WTC11 (cell line): Measurements from ENCODE around the gene RREB1. TPM values are rescaled to one million over a fixed set of nuclear protein-coding genes. Genes with fewer than 3 reads are reported as not detected.
A peak's percentile ranks its signal among the peaks of the same experiment; 100 is the strongest.
"Not testable (repeated sequence)": the region's sequence is repeated elsewhere in the genome, so short reads cannot be mapped to it uniquely, and the experiment has no call there.

Experiments
- ATAC-seq: fragments of 200-7000 bp; cut with Tn5 transposase; 2 replicates; pipeline ENCODE4 v1.10.0; 2021; ENCODE audit warnings: mild to moderate bottlenecking, moderate library complexity
- CTCF ChIA-PET: fragments of 300-600 bp; sonication (Branson Sonifier 250); formaldehyde crosslinking; loops from one replicate; lab custom pipeline; 2021; ENCODE audit warnings: antibody characterized with exemption; lab: Charles Lee
- POLR2A ChIA-PET: fragments of 350-600 bp; sonication (Branson Sonifier 250); formaldehyde crosslinking; loops from one replicate; lab custom pipeline; 2021; ENCODE audit warnings: antibody characterized with exemption; lab: Charles Lee
- DNase-seq: peaks from one replicate; pipeline ENCODE4 v3.0.0; 2021; ENCODE audit warnings: low spot score
- H3K27ac Mint-ChIP-seq: 2 replicates; pipeline ENCODE4 v1.8.0; 2021; ENCODE audit warnings: mixed read lengths
- H3K27me3 Mint-ChIP-seq: 2 replicates; pipeline ENCODE4 v1.8.0; 2021; ENCODE audit warnings: low read depth, mild to moderate bottlenecking, moderate library complexity, mixed read lengths
- H3K36me3 Mint-ChIP-seq: 2 replicates; pipeline ENCODE4 v1.8.0; 2021; ENCODE audit warnings: mixed read lengths
- H3K4me1 Mint-ChIP-seq: 2 replicates; pipeline ENCODE4 v1.8.0; 2022; ENCODE audit warnings: mixed read lengths
- H3K4me3 Mint-ChIP-seq: 2 replicates; pipeline ENCODE4 v1.8.0; 2021; ENCODE audit warnings: mild to moderate bottlenecking, moderate library complexity, mixed read lengths
- H3K9me3 Mint-ChIP-seq: 2 replicates; pipeline ENCODE4 v1.8.0; 2021; ENCODE audit warnings: mixed read lengths
- EMX1 ChIP-seq: fragments of 250-450 bp; sonication (Bioruptor Pico); IDR thresholded peaks from 2 replicates; pipeline ENCODE4 v1.8.0; 2021; ENCODE audit warnings: mild to moderate bottlenecking
- GTF2I ChIP-seq: fragments of 250-450 bp; sonication (Bioruptor Pico); conservative IDR thresholded peaks from 2 replicates; pipeline ENCODE4 v1.4.0; 2021; ENCODE audit warnings: mild to moderate bottlenecking
- HMGA2 ChIP-seq: fragments of 250-450 bp; sonication (Bioruptor Pico); IDR thresholded peaks from 2 replicates; pipeline ENCODE4 v1.4.0; 2021; ENCODE audit warnings: mild to moderate bottlenecking, moderate library complexity
- RORB ChIP-seq: fragments of 250-450 bp; sonication (Bioruptor Pico); IDR thresholded peaks from 2 replicates; pipeline ENCODE4 v1.9.0; 2021; ENCODE audit warnings: mild to moderate bottlenecking
- TEAD4 ChIP-seq: sonication (generic); formaldehyde crosslinking; IDR thresholded peaks from 2 replicates; pipeline ENCODE4 v1.8.0; 2022; ENCODE audit warnings: mild to moderate bottlenecking, missing genetic modification reagents
- ZNF416 ChIP-seq: fragments of 250-450 bp; sonication (Bioruptor Pico); IDR thresholded peaks from 2 replicates; pipeline ENCODE4 v1.9.0; 2021; ENCODE audit warnings: mild to moderate bottlenecking, inconsistent platforms
- ZSCAN18 ChIP-seq: fragments of 250-450 bp; sonication (Bioruptor Pico); IDR thresholded peaks from 2 replicates; pipeline ENCODE4 v2.1.2; 2022; ENCODE audit warnings: mild to moderate bottlenecking, moderate library complexity
- total RNA-seq: library from RNA; stranded (reverse); gene quantifications from 3 replicates; pipeline ENCODE4 v1.2.3, GENCODE V29; 2021
- TF ChIP-seq, protein P1 (sequence below): fragments of 250-450 bp; sonication (Bioruptor Pico); IDR thresholded peaks from 2 replicates; pipeline ENCODE4 v1.8.0; 2021; ENCODE audit warnings: mild to moderate bottlenecking
- TF ChIP-seq, protein P2 (sequence below): fragments of 250-450 bp; sonication (Bioruptor Pico); IDR thresholded peaks from 2 replicates; pipeline ENCODE4 v1.9.0; 2021; ENCODE audit warnings: moderate library complexity, mild to moderate bottlenecking, inconsistent platforms, borderline replicate concordance

Gene RREB1
- total RNA-seq, 1 experiment from 2014 or later = 38.5 TPM

- no peaks in the 10 kb centered on the region; the same call in 1 of the 2 replicates for H3K27me3 Mint-ChIP-seq
- no peaks in the 10 kb centered on the region for H3K36me3 Mint-ChIP-seq
- H3K27ac Mint-ChIP-seq = no peak overlapping the region
- CTCF ChIA-PET = interaction anchor here (0.6 to 3.1 kb wide), 2 partner anchors 11 to 409 kb away, joined by 3 to 16 read pairs; no protein-coding TSS in a partner anchor
- no peak for ATAC-seq
- TF ChIP-seq, protein P1, sequence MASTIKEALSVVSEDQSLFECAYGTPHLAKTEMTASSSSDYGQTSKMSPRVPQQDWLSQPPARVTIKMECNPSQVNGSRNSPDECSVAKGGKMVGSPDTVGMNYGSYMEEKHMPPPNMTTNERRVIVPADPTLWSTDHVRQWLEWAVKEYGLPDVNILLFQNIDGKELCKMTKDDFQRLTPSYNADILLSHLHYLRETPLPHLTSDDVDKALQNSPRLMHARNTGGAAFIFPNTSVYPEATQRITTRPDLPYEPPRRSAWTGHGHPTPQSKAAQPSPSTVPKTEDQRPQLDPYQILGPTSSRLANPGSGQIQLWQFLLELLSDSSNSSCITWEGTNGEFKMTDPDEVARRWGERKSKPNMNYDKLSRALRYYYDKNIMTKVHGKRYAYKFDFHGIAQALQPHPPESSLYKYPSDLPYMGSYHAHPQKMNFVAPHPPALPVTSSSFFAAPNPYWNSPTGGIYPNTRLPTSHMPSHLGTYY = no peak
- TF ChIP-seq, protein P2, sequence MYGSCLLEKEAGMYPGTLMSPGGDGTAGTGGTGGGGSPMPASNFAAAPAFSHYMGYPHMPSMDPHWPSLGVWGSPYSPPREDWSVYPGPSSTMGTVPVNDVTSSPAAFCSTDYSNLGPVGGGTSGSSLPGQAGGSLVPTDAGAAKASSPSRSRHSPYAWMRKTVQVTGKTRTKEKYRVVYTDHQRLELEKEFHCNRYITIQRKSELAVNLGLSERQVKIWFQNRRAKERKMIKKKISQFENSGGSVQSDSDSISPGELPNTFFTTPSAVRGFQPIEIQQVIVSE (CRISPR knock-in tag) = no peak
- no peak for TF ChIP-seq ZNF416 (CRISPR knock-in tag)
- TF ChIP-seq, all 79 proteins: peak for 0
- POLR2A ChIA-PET = no interaction called here
- Mint-ChIP-seq H3K4me1 (peaks cover 26% of the 10 kb centered on the region), H3K4me3 (no peak overlapping the region), H3K9me3 (no peaks in the 10 kb centered on the region)
- no peak for DNase-seq
Measured at GRCh38 chr6:7264041-7264440, 156.3 kb downstream of the RREB1 start.

DNA sequence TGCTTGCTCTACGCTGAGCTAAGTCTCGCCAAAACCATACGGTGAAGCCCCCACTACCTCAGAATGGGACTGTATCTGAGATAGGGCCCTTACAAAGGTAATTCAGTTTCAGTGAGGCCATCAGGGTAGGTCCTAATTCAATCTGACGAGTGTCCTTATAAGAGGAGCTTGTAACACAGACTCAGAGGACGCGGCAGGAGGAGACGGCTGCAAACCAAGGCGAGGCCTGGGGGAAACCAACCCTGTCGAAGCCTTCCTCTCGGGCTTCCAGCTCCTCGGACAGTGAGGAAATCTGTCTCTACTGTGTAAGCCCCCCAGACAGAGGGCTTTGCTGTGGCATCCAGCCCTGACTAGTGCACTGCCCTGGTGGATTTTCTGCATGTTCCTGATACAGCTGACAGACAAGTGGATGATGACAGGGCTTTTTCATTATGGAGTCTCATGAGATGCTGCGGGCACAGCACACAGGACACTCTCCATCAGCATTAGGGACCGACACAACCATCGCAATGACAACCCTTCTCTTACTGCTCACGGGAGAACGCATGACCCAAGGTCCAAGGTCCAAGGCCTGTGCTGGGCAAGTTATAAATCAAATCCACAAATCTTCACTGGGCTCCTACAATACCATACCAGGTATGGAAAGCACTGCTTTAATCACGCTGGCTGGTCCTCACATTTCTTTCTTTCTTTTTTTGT is 157.1 kb downstream of the RREB1 start:
- Mint-ChIP-seq H3K36me3 (no peaks in the 10 kb centered on the region), H3K27ac (no peak overlapping the region), H3K9me3 (no peaks in the 10 kb centered on the region), H3K4me3 (no peak overlapping the region), H3K27me3 (no peaks in the 10 kb centered on the region; the same call in 1 of the 2 replicates), H3K4me1 (peaks cover 18% of the 10 kb centered on the region)
- no peak for TF ChIP-seq TEAD4 (CRISPR knock-in tag)
- TF ChIP-seq GTF2I (CRISPR knock-in tag) = no peak
- DNase-seq (no peak), ATAC-seq (no peak)
- ChIA-PET POLR2A (no interaction called here), CTCF (interaction anchor here (0.6 to 3.1 kb wide), 2 partner anchors 10 to 408 kb away, joined by 3 to 16 read pairs; no protein-coding TSS in a partner anchor)

DNA sequence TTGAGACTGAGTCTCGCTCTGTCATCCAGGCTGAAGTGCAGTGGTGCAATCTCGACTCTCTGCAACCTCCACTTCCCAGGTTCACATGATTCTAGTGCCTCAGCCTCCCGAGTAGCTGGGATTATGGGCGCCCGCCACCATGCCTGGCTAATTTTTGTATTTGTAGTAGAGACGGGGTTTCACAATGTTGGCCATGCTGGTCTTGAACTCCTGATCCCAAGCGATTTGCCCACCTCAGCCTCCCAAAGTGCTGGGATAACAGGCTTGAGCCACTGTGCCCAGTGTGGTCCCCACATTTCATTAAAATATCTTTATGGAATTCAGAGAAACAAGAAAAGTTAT is 157.6 kb downstream of the RREB1 start:
- H3K4me1 Mint-ChIP-seq = peaks cover 15% of the 10 kb centered on the region
- H3K4me3 Mint-ChIP-seq, ATAC-seq, H3K27ac Mint-ChIP-seq, H3K36me3 Mint-ChIP-seq, POLR2A ChIA-PET, H3K27me3 Mint-ChIP-seq, DNase-seq, H3K9me3 Mint-ChIP-seq: not testable (repeated sequence)
- CTCF ChIA-PET = interaction anchor here (3.1 kb wide), 1 partner anchor 10 kb away, joined by 16 read pairs; no protein-coding TSS in a partner anchor

GRCh38 chr6:7267071-7267465 is 159.3 kb downstream of the RREB1 start:
- H3K36me3 Mint-ChIP-seq = no peaks in the 10 kb centered on the region
- ChIA-PET CTCF (interaction anchor here (0.6 to 1.0 kb wide), 2 partner anchors 9 to 65 kb away, joined by 3 read pairs; no protein-coding TSS in a partner anchor), POLR2A (no interaction called here)
- no peak for DNase-seq
- peaks cover 5% of the 10 kb centered on the region for H3K4me1 Mint-ChIP-seq
- no peak for TF ChIP-seq RORB
- TF ChIP-seq, all 79 proteins: peak for 0
- Mint-ChIP-seq H3K4me3 (no peak overlapping the region), H3K27me3 (no peaks in the 10 kb centered on the region), H3K27ac (no peak overlapping the region), H3K9me3 (no peaks in the 10 kb centered on the region)
- no peak for ATAC-seq

- POLR2A ChIA-PET = no interaction called here
- no peak for TF ChIP-seq EMX1 (CRISPR knock-in tag)
- TF ChIP-seq HMGA2 = no peak
- no peak for TF ChIP-seq ZSCAN18 (CRISPR knock-in tag)
- Mint-ChIP-seq H3K36me3 (no peaks in the 10 kb centered on the region), H3K27ac (peak overlapping the region; percentile 49; the same call in 1 of the 2 replicates), H3K4me3 (no peak overlapping the region), H3K4me1 (0 out of 2 replicates have a peak, but pooled peaks cover under 1% of the 10 kb centered on the region), H3K27me3 (no peaks in the 10 kb centered on the region), H3K9me3 (no peaks in the 10 kb centered on the region)
- ATAC-seq (0 out of 2 replicates have a peak, but pooled peaks have one; percentile 20), DNase-seq (no peak)
- CTCF ChIA-PET = interaction anchor here (1.0 kb wide), 1 partner anchor 8 kb away, joined by 3 read pairs; no protein-coding TSS in a partner anchor
Measured at GRCh38 chr6:7267466-7268091, 159.8 kb downstream of the RREB1 start.
